ENCODE measurements around the gene POU3F1. TPM values are rescaled to one million over a fixed set of nuclear protein-coding genes. Genes with fewer than 3 reads are reported as not detected.

Gene POU3F1
- total and polyA plus RNA-seq, 10 donors: 0.07 to 0.60 (median 0.21) TPM; not detected in 3

- TF ChIP-seq POLR2A (IDR thresholded peaks at IDR 0.05) (no peak), CTCF (IDR thresholded peaks at IDR 0.05 in 8 of 11, conservative IDR thresholded peaks at IDR 0.05 in 3 of 11) (no peak), POLR2AphosphoS5 (IDR thresholded peaks at IDR 0.05) (no peak)
- intact Hi-C loops (cut with DNase I; ENCODE audit: low total_unique reads): no loop called here
- WGBS, 5 donors: 49 to 57% (median 50%) methylated on average over 18 of the region's 18 CpGs
- no peaks in the 10 kb centered on the region for H3K36me3 ChIP-seq
- no peaks in the 10 kb centered on the region for H3K4me1 ChIP-seq
- no peak overlapping the region for H3K4me3 ChIP-seq
- H3K27ac ChIP-seq: no peak overlapping the region
- peaks cover 0 to 69% (median 0%) of the 10 kb centered on the region in 7 donors for H3K27me3 ChIP-seq (replicated peaks in 1 of 7)
- no peaks in the 10 kb centered on the region for H3K9me3 ChIP-seq
- peak; percentile 6 for DNase-seq
These were observed 47.3 kb upstream of the POU3F1 start for GRCh38 chr1:38093569-38094520.

- Histone ChIP-seq H3K27ac (no peak overlapping the region), H3K27me3 (replicated peaks in 1 of 7) (peaks cover 0 to 82% (median 0%) of the 10 kb centered on the region in 7 donors), H3K36me3 (no peaks in the 10 kb centered on the region), H3K4me1 (no peaks in the 10 kb centered on the region), H3K9me3 (no peaks in the 10 kb centered on the region), H3K4me3 (no peak overlapping the region)
- intact Hi-C loops (cut with DNase I; ENCODE audit: low total_unique reads): no loop called here
- no peak for DNase-seq
- TF ChIP-seq POLR2A (IDR thresholded peaks at IDR 0.05) (no peak), CTCF (IDR thresholded peaks at IDR 0.05 in 8 of 11, conservative IDR thresholded peaks at IDR 0.05 in 3 of 11) (no peak), POLR2AphosphoS5 (IDR thresholded peaks at IDR 0.05) (no peak)
- 48 to 69% (median 59%) methylated on average over 4 of the region's 4 CpGs for whole genome bisulfite sequencing, 5 donors
These were observed 45.7 kb upstream of the POU3F1 start for GRCh38 chr1:38092256-38092655.

DNA sequence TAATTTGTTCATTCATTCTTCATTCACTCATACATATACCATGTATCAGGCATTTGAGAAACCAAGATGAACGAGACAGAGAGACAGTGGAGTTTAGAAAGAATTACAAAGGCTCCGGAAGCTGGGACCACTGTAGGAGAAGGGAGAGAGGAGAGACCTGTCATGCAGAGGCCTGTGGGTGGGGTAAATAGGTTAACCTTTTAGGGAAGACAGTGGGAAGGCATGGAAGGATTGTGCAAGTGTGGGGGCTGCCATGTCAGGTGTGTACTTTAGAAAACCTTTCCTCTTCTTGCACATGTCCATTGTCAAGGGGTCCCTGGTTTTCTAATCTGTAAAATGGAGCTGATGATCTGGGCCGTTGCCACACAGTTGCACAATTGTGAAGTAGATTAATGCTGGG lies 44.2 kb upstream of the POU3F1 start:
- intact Hi-C loops (cut with DNase I; ENCODE audit: low total_unique reads): no loop called here
- Histone ChIP-seq H3K4me1 (no peaks in the 10 kb centered on the region), H3K9me3 (no peaks in the 10 kb centered on the region), H3K27ac (no peak overlapping the region), H3K27me3 (replicated peaks in 1 of 7) (peaks cover 0 to 89% (median 0%) of the 10 kb centered on the region in 7 donors), H3K36me3 (no peaks in the 10 kb centered on the region), H3K4me3 (no peak overlapping the region)
- peak; percentile 4 for DNase-seq
- TF ChIP-seq POLR2AphosphoS5 (IDR thresholded peaks at IDR 0.05) (no peak), POLR2A (IDR thresholded peaks at IDR 0.05) (no peak), CTCF (IDR thresholded peaks at IDR 0.05 in 8 of 11, conservative IDR thresholded peaks at IDR 0.05 in 3 of 11) (no peak)
- WGBS, 5 donors: 86 to 98% (median 93%) methylated on average over 3 of the region's 3 CpGs

- Histone ChIP-seq H3K36me3 (no peaks in the 10 kb centered on the region), H3K4me1 (no peaks in the 10 kb centered on the region), H3K27ac (no peak overlapping the region), H3K9me3 (no peaks in the 10 kb centered on the region), H3K4me3 (no peak overlapping the region), H3K27me3 (replicated peaks in 1 of 7) (peaks cover 0 to 90% (median 0%) of the 10 kb centered on the region in 7 donors)
- WGBS, 5 donors: 85 to 94% (median 89%) methylated on average over 10 to 11 of the region's 11 CpGs
- intact Hi-C loops (cut with DNase I; ENCODE audit: low total_unique reads): no loop called here
- DNase-seq: peak; percentile 47
- TF ChIP-seq POLR2A (IDR thresholded peaks at IDR 0.05): no peak
- TF ChIP-seq CTCF (IDR thresholded peaks at IDR 0.05 in 8 of 11, conservative IDR thresholded peaks at IDR 0.05 in 3 of 11): no peak
- no peak for TF ChIP-seq POLR2AphosphoS5 (IDR thresholded peaks at IDR 0.05)
These were observed 43.2 kb upstream of the POU3F1 start for GRCh38 chr1:38089712-38090360.

Measured in spleen (tissue), 11 donors.